GM12878 (cell line): ENCODE results near the gene HRH3. TPM values are rescaled to one million over a fixed set of nuclear protein-coding genes. Genes with fewer than 3 reads are reported as not detected.

Source experiments
- ATAC-seq: fragments of 200-7000 bp; cut with Tn5 transposase; 3 replicates; pipeline ENCODE4 v1.9.1; 2020; ENCODE audit warnings: mild to moderate bottlenecking, moderate library complexity
- BruUV-seq: library from RNA; stranded (reverse); fragments of 400-500 nt; replicated peaks from 2 replicates; lab custom pipeline; 2021; lab: Mats Ljungman, UMichigan
- CTCF ChIA-PET: fragments of 300-600 bp; sonication (Branson Sonifier 250); formaldehyde crosslinking; extraction: SDS; loops from one replicate; lab custom pipeline; 2021; ENCODE audit warnings: inconsistent platforms; lab: Yijun Ruan, JAX
- POLR2A ChIA-PET: fragments of 350-600 bp; formaldehyde crosslinking; extraction: SDS; loops from one replicate; lab custom pipeline; 2021; ENCODE audit warnings: inconsistent platforms; lab: Charles Lee
- RAD21 ChIA-PET: fragments of 300-600 bp; sonication (Branson Sonifier 250); formaldehyde crosslinking; loops from one replicate; lab custom pipeline; 2023; ENCODE audit warnings: antibody characterized with exemption; ENCODE audit not compliant: unreplicated experiment; lab: Charles Lee
- SMC1A ChIA-PET: fragments of 300-600 bp; sonication (Branson Sonifier 250); formaldehyde crosslinking; loops from one replicate; lab custom pipeline; 2023; ENCODE audit not compliant: unreplicated experiment, uncharacterized antibody; lab: Charles Lee
- DNase-seq: peaks from one replicate; pipeline ENCODE4 v3.0.0-alpha.2; 2011; ENCODE audit warnings: low read depth, low spot score
- FAIRE-seq: peaks from 3 replicates; lab custom pipeline; 2011; peaks lifted over from hg19 to GRCh38; lab: Jason Lieb, UNC
- H2AFZ ChIP-seq: 2 replicates; pipeline ENCODE4 v1.6.0; 2011; ENCODE audit warnings: low read depth, low read length, control low read depth; ENCODE audit not compliant: control insufficient read depth
- H3K27ac ChIP-seq: 2 replicates; pipeline ENCODE4 v1.5.1; 2011; ENCODE audit warnings: control low read depth; ENCODE audit not compliant: control insufficient read depth, insufficient read depth
- H3K27me3 ChIP-seq, 2 experiments: replicated peaks in 1 of 2; 2 replicates each; pipeline versions ENCODE4 v1.6.0 to v1.6.1; 2011; ENCODE audit warnings: low read length in 1 of 2; ENCODE audit not compliant: control insufficient read depth in 2 of 2, insufficient read depth in 2 of 2
- H3K36me3 ChIP-seq, 2 experiments: 2 replicates each; pipeline ENCODE4 v1.5.1; 2011; ENCODE audit warnings: low read length in 1 of 2; ENCODE audit not compliant: control insufficient read depth in 2 of 2, insufficient read depth in 2 of 2
- H3K4me1 ChIP-seq: 2 replicates; pipeline ENCODE4 v1.6.1; 2011; ENCODE audit warnings: mild to moderate bottlenecking, low read length, moderate library complexity, mixed read lengths; ENCODE audit not compliant: control insufficient read depth, insufficient read depth
- H3K4me2 ChIP-seq: 2 replicates; pipeline ENCODE4 v1.6.0; 2011; ENCODE audit warnings: control low read depth; ENCODE audit not compliant: control insufficient read depth, insufficient read depth
- H3K4me3 ChIP-seq: fragments of 200-600 bp; sonication (generic); 2 replicates; pipeline ENCODE4 v1.5.1; 2016
- H3K79me2 ChIP-seq: 2 replicates; pipeline ENCODE4 v1.6.0; 2011; ENCODE audit warnings: low read length; ENCODE audit not compliant: control insufficient read depth, insufficient read depth
- H3K9ac ChIP-seq: 2 replicates; pipeline ENCODE4 v1.8.0; 2011; ENCODE audit warnings: low read length, control low read depth, mixed read lengths; ENCODE audit not compliant: control insufficient read depth, insufficient read depth
- H3K9me3 ChIP-seq: replicated peaks from 3 replicates; pipeline ENCODE4 v1.5.1; 2011; ENCODE audit warnings: mild to moderate bottlenecking, low read length; ENCODE audit not compliant: control insufficient read depth, insufficient read depth
- H4K20me1 ChIP-seq: 2 replicates; pipeline ENCODE4 v1.6.0; 2011; ENCODE audit not compliant: control insufficient read depth, insufficient read depth
- EZH2 ChIP-seq: IDR thresholded peaks from 2 replicates; pipeline ENCODE4 v1.6.1; 2012; ENCODE audit warnings: low read depth, mild to moderate bottlenecking, control low read depth, inconsistent platforms, low read length, borderline replicate concordance; ENCODE audit not compliant: control insufficient read depth
- KDM1A ChIP-seq: fragments of 200-600 bp; sonication (generic); IDR thresholded peaks from 2 replicates; pipeline ENCODE4 v1.6.1; 2016; ENCODE audit warnings: borderline replicate concordance
- MEF2B ChIP-seq: fragments of 450-650 bp; IDR thresholded peaks from 2 replicates; pipeline ENCODE4 v1.6.1; 2018; ENCODE audit warnings: mild to moderate bottlenecking, moderate library complexity; ENCODE audit not compliant: partially characterized antibody, poor library complexity, severe bottlenecking
- PAX8 ChIP-seq: fragments of 450-650 bp; IDR thresholded peaks from 2 replicates; pipeline ENCODE4 v1.6.1; 2017; ENCODE audit warnings: mild to moderate bottlenecking, moderate library complexity
- RAD51 ChIP-seq: fragments of 450-650 bp; IDR thresholded peaks from 2 replicates; pipeline ENCODE4 v1.6.1; 2016; ENCODE audit warnings: moderate library complexity, mild to moderate bottlenecking, inconsistent platforms
- RCOR1 ChIP-seq: conservative IDR thresholded peaks from 2 replicates; pipeline ENCODE4 v1.6.1; 2012; ENCODE audit warnings: low read depth, low read length, improper control_type of control experiment
- SIN3A ChIP-seq: IDR thresholded peaks from 2 replicates; pipeline ENCODE4 v1.6.1; 2012; ENCODE audit warnings: low read depth, low read length, improper control_type of control experiment
- SP1 ChIP-seq: IDR thresholded peaks from one replicate; pipeline ENCODE4 v1.6.1; 2011; ENCODE audit warnings: low read depth, low read length
- YY1 ChIP-seq: IDR thresholded peaks from 2 replicates; pipeline ENCODE4 v1.6.1; 2011; ENCODE audit warnings: low read depth, mild to moderate bottlenecking, low read length
- ZNF24 ChIP-seq: fragments of 450-650 bp; IDR thresholded peaks from 2 replicates; pipeline ENCODE4 v1.6.1; 2017; ENCODE audit warnings: antibody characterized with exemption, mild to moderate bottlenecking
- ZNF384 ChIP-seq: IDR thresholded peaks from 2 replicates; pipeline ENCODE4 v1.6.1; 2012; ENCODE audit warnings: low read depth, mild to moderate bottlenecking, low read length, improper control_type of control experiment, borderline replicate concordance
- WGBS: methylation state at CpG from one replicate; pipeline ENCODE4 v1.1.6; 2016; ENCODE audit warnings: low lambda C conversion rate; ENCODE audit not compliant: insufficient replicate concordance, insufficient coverage; ENCODE audit errors: missing lambda C conversion rate; 5-methylcytosine and 5-hydroxymethylcytosine counted together
- in situ Hi-C: fragments of 300-500 bp; cut with MboI; formaldehyde crosslinking; loops from 9 replicates; pipeline ENCODE4 v1.14.3; 2018; ENCODE audit warnings: mixed read lengths
- intact Hi-C: fragments of 100-400 bp; cut with micrococcal nuclease; formaldehyde crosslinking; loops from one replicate; pipeline ENCODE4 v1.14.2; 2022; ENCODE audit not compliant: unreplicated experiment
- polyA plus RNA-seq, 11 experiments: library from polyadenylated mRNA; depleted of rRNA in 4 of 11; unstranded in 6 of 11; stranded (reverse) in 5 of 11; fragments of >200 nt; fragmentation: Nextera tagmentation in 4 of 11; fragmentation: Illumina TruSeq in 1 of 11; extraction: Ambion mirVana in 4 of 11; extraction: Trizol in 1 of 11; gene quantifications; 1 replicate in 1 of 11; 2 replicates in 10 of 11; pipeline versions ENCODE4 v1.2.1 to v1.2.3, GENCODE V29; 2011 to 2016; ENCODE audit warnings: inconsistent platforms in 2 of 11, missing spikeins in 2 of 11, low read depth in 1 of 11
- total RNA-seq, 4 experiments: library from RNA; depleted of rRNA in 3 of 4; stranded (reverse); fragments of >200 nt in 3 of 4; fragmentation: Illumina TruSeq in 1 of 4; extraction: Trizol in 1 of 4; gene quantifications; 2 replicates each; pipeline versions ENCODE4 v1.2.1 to v1.2.3, GENCODE V29; 2013 to 2021
- TF ChIP-seq, protein P1 (sequence below): fragments of 450-650 bp; IDR thresholded peaks from 2 replicates; pipeline ENCODE4 v1.6.1; 2016; ENCODE audit warnings: mild to moderate bottlenecking
- TF ChIP-seq, protein P2 (sequence below): fragments of 450-650 bp; formaldehyde crosslinking; IDR thresholded peaks from 2 replicates; pipeline ENCODE4 v1.4.0; 2022; ENCODE audit warnings: mild to moderate bottlenecking, moderate library complexity

Gene HRH3
- total and polyA plus RNA-seq, 10 of the 15 experiments (the other 5 are each of a cell fraction or from before 2014, with no cell fraction given) = not detected

DNA sequence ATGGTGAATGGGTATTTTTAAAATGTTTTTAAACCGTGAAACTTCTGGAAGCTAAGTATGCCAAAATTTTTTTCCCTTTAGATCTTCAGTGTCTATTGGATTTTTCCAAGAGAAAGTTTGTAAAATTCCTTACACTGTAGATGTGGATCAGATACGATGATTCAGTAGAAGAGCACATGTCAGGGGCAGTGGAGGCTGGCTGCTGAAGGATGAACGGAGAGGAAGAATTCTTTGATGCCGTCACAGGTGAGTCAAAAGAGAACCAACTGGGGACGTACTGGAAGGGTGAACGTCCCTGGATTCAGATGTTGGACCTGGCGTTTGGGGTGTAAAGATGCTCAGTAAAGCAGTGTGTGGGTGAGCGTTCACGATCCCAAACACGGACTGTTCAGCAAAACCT is 35.9 kb upstream of the HRH3 start:
- POLR2A ChIA-PET = no interaction called here
- FAIRE-seq (no peak), ATAC-seq (no peak), DNase-seq (no peak)
- in situ Hi-C loops (no loop called here), intact Hi-C loops (no loop called here)
- Histone ChIP-seq H3K4me2 (no peak overlapping the region), H3K9me3 (no peaks in the 10 kb centered on the region), H3K4me3 (no peak overlapping the region), H2AFZ (no peak overlapping the region), H3K4me1 (no peaks in the 10 kb centered on the region), H3K79me2 (no peaks in the 10 kb centered on the region), H3K36me3 (peaks cover 11 to 12% of the 10 kb centered on the region in 2 experiments), H4K20me1 (no peaks in the 10 kb centered on the region; the same call in 1 of the 2 replicates), H3K9ac (no peak overlapping the region), H3K27ac (no peak overlapping the region), H3K27me3 (no peaks in the 10 kb centered on the region)
- whole genome bisulfite sequencing = 98% methylated on average over 10 of the region's 10 CpGs
- CTCF ChIA-PET = no interaction called here
- SMC1A ChIA-PET = no interaction called here
- TF ChIP-seq SIN3A (no peak), MEF2B (no peak), SP1 (no peak), RAD51 (no peak), YY1 (no peak), KDM1A (no peak), ZNF384 (no peak), PAX8 (no peak), EZH2 (no peak), ZNF24 (no peak), RCOR1 (no peak)
- TF ChIP-seq, protein P1, sequence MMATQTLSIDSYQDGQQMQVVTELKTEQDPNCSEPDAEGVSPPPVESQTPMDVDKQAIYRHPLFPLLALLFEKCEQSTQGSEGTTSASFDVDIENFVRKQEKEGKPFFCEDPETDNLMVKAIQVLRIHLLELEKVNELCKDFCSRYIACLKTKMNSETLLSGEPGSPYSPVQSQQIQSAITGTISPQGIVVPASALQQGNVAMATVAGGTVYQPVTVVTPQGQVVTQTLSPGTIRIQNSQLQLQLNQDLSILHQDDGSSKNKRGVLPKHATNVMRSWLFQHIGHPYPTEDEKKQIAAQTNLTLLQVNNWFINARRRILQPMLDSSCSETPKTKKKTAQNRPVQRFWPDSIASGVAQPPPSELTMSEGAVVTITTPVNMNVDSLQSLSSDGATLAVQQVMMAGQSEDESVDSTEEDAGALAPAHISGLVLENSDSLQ = no peak
- TF ChIP-seq, protein P2, sequence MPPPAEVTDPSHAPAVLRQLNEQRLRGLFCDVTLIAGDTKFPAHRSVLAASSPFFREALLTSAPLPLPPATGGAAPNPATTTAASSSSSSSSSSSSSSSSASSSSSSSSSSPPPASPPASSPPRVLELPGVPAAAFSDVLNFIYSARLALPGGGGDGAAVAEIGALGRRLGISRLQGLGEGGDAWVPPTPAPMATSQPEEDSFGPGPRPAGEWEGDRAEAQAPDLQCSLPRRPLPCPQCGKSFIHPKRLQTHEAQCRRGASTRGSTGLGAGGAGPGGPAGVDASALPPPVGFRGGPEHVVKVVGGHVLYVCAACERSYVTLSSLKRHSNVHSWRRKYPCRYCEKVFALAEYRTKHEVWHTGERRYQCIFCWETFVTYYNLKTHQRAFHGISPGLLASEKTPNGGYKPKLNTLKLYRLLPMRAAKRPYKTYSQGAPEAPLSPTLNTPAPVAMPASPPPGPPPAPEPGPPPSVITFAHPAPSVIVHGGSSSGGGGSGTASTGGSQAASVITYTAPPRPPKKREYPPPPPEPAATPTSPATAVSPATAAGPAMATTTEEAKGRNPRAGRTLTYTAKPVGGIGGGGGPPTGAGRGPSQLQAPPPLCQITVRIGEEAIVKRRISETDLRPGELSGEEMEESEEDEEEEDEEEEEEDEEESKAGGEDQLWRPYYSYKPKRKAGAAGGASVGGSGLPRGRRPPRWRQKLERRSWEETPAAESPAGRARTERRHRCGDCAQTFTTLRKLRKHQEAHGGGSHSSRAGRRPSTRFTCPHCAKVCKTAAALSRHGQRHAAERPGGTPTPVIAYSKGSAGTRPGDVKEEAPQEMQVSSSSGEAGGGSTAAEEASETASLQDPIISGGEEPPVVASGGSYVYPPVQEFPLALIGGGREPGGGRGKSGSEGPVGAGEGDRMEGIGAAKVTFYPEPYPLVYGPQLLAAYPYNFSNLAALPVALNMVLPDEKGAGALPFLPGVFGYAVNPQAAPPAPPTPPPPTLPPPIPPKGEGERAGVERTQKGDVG (CRISPR knock-in tag) = no peak
- BruUV-seq = no TSS peak
- RAD21 ChIA-PET = no interaction called here
